H9 (cell line): ENCODE results near the gene UBE2E1. TPM values are rescaled to one million over a fixed set of nuclear protein-coding genes. Genes with fewer than 3 reads are reported as not detected.

Experiments used
- DNase-seq: peaks from one replicate; pipeline ENCODE4 v3.0.0-alpha.2; 2017
- H2AFZ ChIP-seq: one replicate; pipeline ENCODE4 v1.6.1; 2013; ENCODE audit warnings: mild to moderate bottlenecking, low read length, control low read depth, moderate library complexity
- H2AK5ac ChIP-seq: 2 replicates; pipeline ENCODE4 v1.6.1; 2013; ENCODE audit warnings: low read length, control low read depth, mixed read lengths; ENCODE audit not compliant: insufficient read length
- H2BK120ac ChIP-seq: one replicate; pipeline ENCODE4 v1.6.1; 2013; ENCODE audit warnings: low read depth, mild to moderate bottlenecking, low read length, control low read depth, inconsistent platforms; ENCODE audit not compliant: poor library complexity, severe bottlenecking
- H2BK12ac ChIP-seq: 2 replicates; pipeline ENCODE4 v1.6.1; 2013; ENCODE audit warnings: low read length, control low read depth, mixed read lengths, low read depth; ENCODE audit not compliant: insufficient read length
- H2BK15ac ChIP-seq: 2 replicates; pipeline ENCODE4 v1.6.1; 2013; ENCODE audit warnings: low read depth, low read length, control low read depth
- H2BK20ac ChIP-seq: one replicate; pipeline ENCODE4 v1.6.1; 2013; ENCODE audit warnings: low read depth, mild to moderate bottlenecking, low read length, control low read depth, inconsistent platforms; ENCODE audit not compliant: poor library complexity, severe bottlenecking
- H2BK5ac ChIP-seq: 2 replicates; pipeline ENCODE4 v1.6.1; 2013; ENCODE audit warnings: low read length, control low read depth, mixed read lengths; ENCODE audit not compliant: insufficient read length
- H3K14ac ChIP-seq: 2 replicates; pipeline ENCODE4 v1.6.1; 2013; ENCODE audit warnings: low read length, control low read depth; ENCODE audit not compliant: insufficient read depth
- H3K18ac ChIP-seq: 2 replicates; pipeline ENCODE4 v1.6.1; 2013; ENCODE audit warnings: low read depth, mild to moderate bottlenecking, mixed read lengths, low read length, control low read depth; ENCODE audit not compliant: insufficient read length
- H3K23ac ChIP-seq: 2 replicates; pipeline ENCODE4 v1.6.1; 2013; ENCODE audit warnings: low read length, control low read depth, mixed read lengths, low read depth; ENCODE audit not compliant: insufficient read length
- H3K23me2 ChIP-seq: 2 replicates; pipeline ENCODE4 v1.6.1; 2013; ENCODE audit warnings: low read depth, mild to moderate bottlenecking, mixed read lengths, low read length, control low read depth; ENCODE audit not compliant: insufficient read length, poor library complexity, severe bottlenecking
- H3K27ac ChIP-seq: 2 replicates; pipeline ENCODE4 v1.5.1; 2013; ENCODE audit warnings: low read length, control low read depth, mixed read lengths, low read depth; ENCODE audit not compliant: insufficient read length
- H3K27me3 ChIP-seq: 2 replicates; pipeline ENCODE4 v1.6.1; 2013; ENCODE audit warnings: low read length, control low read depth, inconsistent platforms; ENCODE audit not compliant: insufficient read depth
- H3K4ac ChIP-seq: 2 replicates; pipeline ENCODE4 v1.6.1; 2013; ENCODE audit warnings: low read depth, mild to moderate bottlenecking, control low read depth, inconsistent platforms, low read length, moderate library complexity
- H3K4me1 ChIP-seq: 2 replicates; pipeline ENCODE4 v1.6.1; 2013; ENCODE audit warnings: low read length, control low read depth, inconsistent platforms; ENCODE audit not compliant: insufficient read depth
- H3K4me2 ChIP-seq: 2 replicates; pipeline ENCODE4 v1.6.1; 2013; ENCODE audit warnings: low read length, control low read depth, mixed read lengths; ENCODE audit not compliant: insufficient read length, insufficient read depth
- H3K56ac ChIP-seq: 2 replicates; pipeline ENCODE4 v1.6.1; 2013; ENCODE audit warnings: low read depth, mild to moderate bottlenecking, mixed read lengths, low read length, control low read depth; ENCODE audit not compliant: insufficient read length
- H3K79me1 ChIP-seq: 2 replicates; pipeline ENCODE4 v1.6.1; 2013; ENCODE audit warnings: low read depth, mild to moderate bottlenecking, moderate library complexity, low read length, control low read depth, inconsistent platforms; ENCODE audit not compliant: insufficient read depth, poor library complexity, severe bottlenecking
- H3K79me2 ChIP-seq: 2 replicates; pipeline ENCODE4 v1.6.1; 2013; ENCODE audit warnings: low read length, control low read depth, inconsistent platforms; ENCODE audit not compliant: insufficient read depth
- H3K9ac ChIP-seq: 2 replicates; pipeline ENCODE4 v1.6.1; 2013; ENCODE audit warnings: low read length, control low read depth, mixed read lengths; ENCODE audit not compliant: insufficient read length; ENCODE audit errors: extremely low read depth
- H3K9me3 ChIP-seq: one replicate; pipeline ENCODE4 v1.6.1; 2013; ENCODE audit warnings: low read depth, low read length, inconsistent platforms; ENCODE audit not compliant: control insufficient read depth
- H3T11ph ChIP-seq: one replicate; pipeline ENCODE4 v1.6.1; 2013; ENCODE audit warnings: mild to moderate bottlenecking, low read length, control low read depth, inconsistent platforms
- H4K20me1 ChIP-seq: one replicate; pipeline ENCODE4 v1.6.1; 2013; ENCODE audit not compliant: control insufficient read depth, insufficient read length, insufficient read depth
- H4K5ac ChIP-seq: 2 replicates; pipeline ENCODE4 v1.6.1; 2013; ENCODE audit warnings: low read depth, mild to moderate bottlenecking, mixed read lengths, low read length, control low read depth; ENCODE audit not compliant: insufficient read length
- H4K8ac ChIP-seq: replicated peaks from 2 replicates; pipeline ENCODE4 v1.6.1; 2013; ENCODE audit warnings: low read length, control low read depth, mixed read lengths, low read depth; ENCODE audit not compliant: insufficient read length
- H4K91ac ChIP-seq: 2 replicates; pipeline ENCODE4 v1.6.1; 2013; ENCODE audit warnings: low read depth, mild to moderate bottlenecking, moderate library complexity, mixed read lengths, low read length, control low read depth; ENCODE audit not compliant: insufficient read length
- H3K27ac Mint-ChIP-seq, 3 experiments: 2 replicates in 2 of 3; 3 replicates in 1 of 3; pipeline ENCODE4 v1.8.0; 2020 to 2021; ENCODE audit warnings: mixed read lengths in 3 of 3, mild to moderate bottlenecking in 1 of 3, moderate library complexity in 1 of 3
- H3K27me3 Mint-ChIP-seq: 2 replicates; pipeline ENCODE4 v1.8.0; 2021; ENCODE audit warnings: low read depth, mild to moderate bottlenecking, moderate library complexity, mixed read lengths
- H3K36me3 Mint-ChIP-seq, 3 experiments: 2 replicates in 2 of 3; 3 replicates in 1 of 3; pipeline ENCODE4 v1.8.0; 2020 to 2021; ENCODE audit warnings: low read depth in 3 of 3, mixed read lengths in 3 of 3; ENCODE audit not compliant: insufficient read depth in 1 of 3
- H3K4me1 Mint-ChIP-seq, 2 experiments: 2 replicates each; pipeline ENCODE4 v1.8.0; 2020; ENCODE audit warnings: mixed read lengths in 2 of 2
- H3K4me3 Mint-ChIP-seq, 2 experiments: 2 replicates in 1 of 2; 3 replicates in 1 of 2; pipeline ENCODE4 v1.8.0; 2020 to 2021; ENCODE audit warnings: mild to moderate bottlenecking in 2 of 2, mixed read lengths in 2 of 2, moderate library complexity in 1 of 2
- H3K9me3 Mint-ChIP-seq, 2 experiments: 2 replicates in 1 of 2; 3 replicates in 1 of 2; pipeline ENCODE4 v1.8.0; 2020; ENCODE audit warnings: mild to moderate bottlenecking in 2 of 2, mixed read lengths in 2 of 2, moderate library complexity in 1 of 2
- WGBS: extraction: QIAGEN DNeasy Blood & Tissue Kit; methylation state at CpG from one replicate; pipeline ENCODE4 v1.1.7; 2013; ENCODE audit warnings: missing lambda C conversion rate, low lambda C conversion rate, mixed read lengths; ENCODE audit not compliant: insufficient read length; ENCODE audit errors: extremely low coverage; 5-methylcytosine and 5-hydroxymethylcytosine counted together
- total RNA-seq: library from RNA; stranded (reverse); gene quantifications from 2 replicates; pipeline ENCODE4 v1.2.1, GENCODE V29; 2021
- TF ChIP-seq, protein P1 (sequence below): fragments of 200-600 bp; sonication (generic); conservative IDR thresholded peaks from 3 replicates; pipeline ENCODE4 v1.8.0; 2021; ENCODE audit warnings: antibody characterized with exemption, mild to moderate bottlenecking

The UBE2E1 gene
- total RNA-seq, 1 experiment from 2014 or later = 142 TPM

DNA sequence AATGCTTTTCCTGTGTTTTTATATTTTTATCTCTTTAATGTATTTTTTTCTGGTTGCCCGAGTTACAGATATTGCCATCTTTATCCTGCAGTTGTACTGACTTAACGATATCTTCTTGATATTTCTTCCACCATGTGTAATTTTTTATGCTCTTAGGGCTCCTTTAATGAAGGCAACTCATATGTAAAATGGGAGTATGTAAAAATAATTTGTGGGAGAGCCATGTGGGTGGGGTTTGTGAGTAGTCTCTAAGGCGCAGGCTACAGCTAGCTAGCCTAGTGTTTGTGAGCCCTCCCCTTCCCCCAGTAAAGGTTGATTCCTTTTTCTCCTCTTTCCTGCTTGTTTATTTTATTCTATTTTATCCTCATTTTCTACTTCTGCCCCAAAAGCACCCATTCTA is 38.1 kb downstream of the UBE2E1 start:
- H3K4me3 Mint-ChIP-seq = no peak overlapping the region

More for the DNA sequence above, 38.1 kb downstream of the UBE2E1 start:
- no peak for DNase-seq
- Histone ChIP-seq H3K23ac (no peak overlapping the region), H3K9ac (no peak overlapping the region), H3K4me2 (no peak overlapping the region), H2BK15ac (no peak overlapping the region), H2BK120ac (no peak overlapping the region), H2AK5ac (no peak overlapping the region), H3K14ac (no peak overlapping the region), H3K4ac (no peak overlapping the region), H3K79me1 (peaks cover 5% of the 10 kb centered on the region), H2BK5ac (no peak overlapping the region), H3K18ac (no peak overlapping the region), H3T11ph (no peak overlapping the region), H3K27ac (no peak overlapping the region), H3K9me3 (no peaks in the 10 kb centered on the region), H3K56ac (no peak overlapping the region), H4K20me1 (no peaks in the 10 kb centered on the region), H4K5ac (no peak overlapping the region), H2BK20ac (no peak overlapping the region), H2AFZ (no peak overlapping the region), H4K91ac (no peak overlapping the region), H3K27me3 (no peaks in the 10 kb centered on the region), H3K79me2 (peaks cover 9% of the 10 kb centered on the region; the same call in 1 of the 2 replicates), H2BK12ac (no peak overlapping the region), H4K8ac (no peak overlapping the region), H3K4me1 (no peaks in the 10 kb centered on the region), H3K23me2 (no peaks in the 10 kb centered on the region)
- peaks cover 2 to 5% (median 5%) of the 10 kb centered on the region in 3 experiments; a peak in 4 of 7 replicates for H3K36me3 Mint-ChIP-seq
- no CpG with 5 or more reads among the region's 3 CpGs for WGBS
- H3K27me3 Mint-ChIP-seq = no peaks in the 10 kb centered on the region
- no peaks in the 10 kb centered on the region for H3K9me3 Mint-ChIP-seq
- TF ChIP-seq, protein P1, sequence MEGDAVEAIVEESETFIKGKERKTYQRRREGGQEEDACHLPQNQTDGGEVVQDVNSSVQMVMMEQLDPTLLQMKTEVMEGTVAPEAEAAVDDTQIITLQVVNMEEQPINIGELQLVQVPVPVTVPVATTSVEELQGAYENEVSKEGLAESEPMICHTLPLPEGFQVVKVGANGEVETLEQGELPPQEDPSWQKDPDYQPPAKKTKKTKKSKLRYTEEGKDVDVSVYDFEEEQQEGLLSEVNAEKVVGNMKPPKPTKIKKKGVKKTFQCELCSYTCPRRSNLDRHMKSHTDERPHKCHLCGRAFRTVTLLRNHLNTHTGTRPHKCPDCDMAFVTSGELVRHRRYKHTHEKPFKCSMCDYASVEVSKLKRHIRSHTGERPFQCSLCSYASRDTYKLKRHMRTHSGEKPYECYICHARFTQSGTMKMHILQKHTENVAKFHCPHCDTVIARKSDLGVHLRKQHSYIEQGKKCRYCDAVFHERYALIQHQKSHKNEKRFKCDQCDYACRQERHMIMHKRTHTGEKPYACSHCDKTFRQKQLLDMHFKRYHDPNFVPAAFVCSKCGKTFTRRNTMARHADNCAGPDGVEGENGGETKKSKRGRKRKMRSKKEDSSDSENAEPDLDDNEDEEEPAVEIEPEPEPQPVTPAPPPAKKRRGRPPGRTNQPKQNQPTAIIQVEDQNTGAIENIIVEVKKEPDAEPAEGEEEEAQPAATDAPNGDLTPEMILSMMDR = no peak
- H3K27ac Mint-ChIP-seq = peak overlapping the region in 1 of 3 experiments; percentile 46; a peak in 1 of 7 replicates
- H3K4me1 Mint-ChIP-seq = peaks cover 21 to 34% of the 10 kb centered on the region in 2 experiments
